Thyroid gland (tissue), 4 donors: ENCODE measurements around the gene CHI3L2. TPM values are rescaled to one million over a fixed set of nuclear protein-coding genes. Genes with fewer than 3 reads are reported as not detected.

Source experiments
- DNase-seq, 2 donors: peaks; one replicate each; pipeline ENCODE4 v3.0.0-alpha.2; 2019
- H3K27ac ChIP-seq, 3 donors: fragments of 200-600 bp; sonication (generic); 1 replicate in 2 of 3; 2 replicates in 1 of 3; pipeline ENCODE4 v1.5.1; 2016 to 2019; ENCODE audit warnings: mild to moderate bottlenecking in 1 of 3, moderate library complexity in 1 of 3
- H3K27me3 ChIP-seq: fragments of 200-600 bp; sonication (generic); one replicate; pipeline ENCODE4 v1.5.1; 2019
- H3K36me3 ChIP-seq, 2 donors: fragments of 200-600 bp; sonication (generic); one replicate each; pipeline ENCODE4 v1.5.1; 2016 to 2019
- H3K4me1 ChIP-seq, 2 donors: fragments of 200-600 bp; sonication (generic); one replicate each; pipeline ENCODE4 v1.5.1; 2017 to 2019
- H3K4me3 ChIP-seq, 3 donors: fragments of 200-600 bp; sonication (generic); replicated peaks in 1 of 3; 1 replicate in 2 of 3; 2 replicates in 1 of 3; pipeline ENCODE4 v1.5.1; 2016; ENCODE audit warnings: mild to moderate bottlenecking in 1 of 3
- H3K9me3 ChIP-seq: fragments of 200-600 bp; sonication (generic); one replicate; pipeline ENCODE4 v1.5.1; 2017
- POLR2A ChIP-seq, 2 donors: fragments of 450-650 bp; IDR thresholded peaks; one replicate each; pipeline ENCODE4 v1.6.1; 2017; ENCODE audit warnings: antibody characterized with exemption in 2 of 2, mild to moderate bottlenecking in 2 of 2, moderate library complexity in 1 of 2
- WGBS, 2 donors: methylation state at CpG; one replicate each; pipeline ENCODE4 v1.1.5; 2017; 5-methylcytosine and 5-hydroxymethylcytosine counted together
- intact Hi-C: fragments of 100-400 bp; cut with DNase I; formaldehyde crosslinking; loops from one replicate; pipeline ENCODE4 v1.15.1; 2023
- total RNA-seq, 4 donors: library from RNA; depleted of rRNA; stranded (reverse); fragments of >200 nt; gene quantifications; one replicate each; pipeline ENCODE4 v1.2.3, GENCODE V29; 2016
- TF ChIP-seq, protein P1 (sequence below), 6 experiments: fragments of 200-600 bp in 3 of 6; fragments of 450-650 bp in 3 of 6; sonication (generic) in 3 of 6; IDR thresholded peaks; one replicate each; pipeline ENCODE4 v1.5.1; 2016 to 2019; ENCODE audit warnings: antibody characterized with exemption in 6 of 6, mild to moderate bottlenecking in 2 of 6, inconsistent platforms in 1 of 6, moderate library complexity in 1 of 6

Gene CHI3L2
- total RNA-seq, 4 donors from 2014 or later: 4.2 to 25.7 (median 11.8) TPM

DNA sequence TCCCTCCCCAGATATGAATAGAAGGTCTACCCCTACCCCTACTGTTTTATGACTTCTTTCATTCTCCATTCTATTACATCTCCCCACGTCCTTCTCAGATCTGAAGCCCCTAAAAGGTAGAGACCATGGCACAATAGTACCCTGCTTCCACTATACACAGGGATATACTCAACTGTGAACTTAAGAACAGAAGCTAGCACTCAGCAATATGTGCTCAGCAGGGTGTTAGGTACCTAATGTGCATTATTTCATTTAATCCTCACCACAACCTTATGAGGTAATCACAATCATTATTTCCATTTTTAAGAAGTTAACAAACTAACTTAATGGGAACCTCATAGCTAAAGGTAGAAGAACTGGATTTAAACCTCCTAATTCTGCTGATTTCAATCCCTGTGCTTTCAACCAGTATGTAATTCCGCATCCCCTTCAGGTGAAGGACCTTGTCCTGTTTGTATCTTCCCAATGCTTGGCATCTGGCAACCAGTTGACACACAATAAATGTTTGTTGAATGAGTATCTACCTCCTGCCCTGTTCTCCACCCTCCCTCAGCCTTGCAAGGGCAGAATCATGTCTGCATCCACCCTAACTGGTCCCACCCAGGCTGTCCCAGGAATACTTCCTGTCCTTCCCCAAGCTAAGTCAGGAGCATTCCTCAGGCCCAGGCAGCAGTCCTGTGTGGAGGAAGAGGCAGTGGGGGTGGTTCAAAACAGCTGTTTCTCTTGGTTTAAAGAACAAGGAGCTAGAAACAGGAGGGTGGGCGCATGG, 33.6 kb upstream of the CHI3L2 start:
- Histone ChIP-seq H3K27me3 (no peaks in the 10 kb centered on the region), H3K36me3 (peaks cover 3 to 13% of the 10 kb centered on the region in 2 donors), H3K27ac (no peak overlapping the region), H3K4me1 (peaks cover 0 to 16% of the 10 kb centered on the region in 2 donors), H3K4me3 (no peak overlapping the region), H3K9me3 (no peaks in the 10 kb centered on the region)
- DNase-seq: no peak
- TF ChIP-seq, protein P1, sequence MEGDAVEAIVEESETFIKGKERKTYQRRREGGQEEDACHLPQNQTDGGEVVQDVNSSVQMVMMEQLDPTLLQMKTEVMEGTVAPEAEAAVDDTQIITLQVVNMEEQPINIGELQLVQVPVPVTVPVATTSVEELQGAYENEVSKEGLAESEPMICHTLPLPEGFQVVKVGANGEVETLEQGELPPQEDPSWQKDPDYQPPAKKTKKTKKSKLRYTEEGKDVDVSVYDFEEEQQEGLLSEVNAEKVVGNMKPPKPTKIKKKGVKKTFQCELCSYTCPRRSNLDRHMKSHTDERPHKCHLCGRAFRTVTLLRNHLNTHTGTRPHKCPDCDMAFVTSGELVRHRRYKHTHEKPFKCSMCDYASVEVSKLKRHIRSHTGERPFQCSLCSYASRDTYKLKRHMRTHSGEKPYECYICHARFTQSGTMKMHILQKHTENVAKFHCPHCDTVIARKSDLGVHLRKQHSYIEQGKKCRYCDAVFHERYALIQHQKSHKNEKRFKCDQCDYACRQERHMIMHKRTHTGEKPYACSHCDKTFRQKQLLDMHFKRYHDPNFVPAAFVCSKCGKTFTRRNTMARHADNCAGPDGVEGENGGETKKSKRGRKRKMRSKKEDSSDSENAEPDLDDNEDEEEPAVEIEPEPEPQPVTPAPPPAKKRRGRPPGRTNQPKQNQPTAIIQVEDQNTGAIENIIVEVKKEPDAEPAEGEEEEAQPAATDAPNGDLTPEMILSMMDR (IDR thresholded peaks at IDR 0.05): no peak
- no peak for TF ChIP-seq POLR2A (IDR thresholded peaks at IDR 0.05)
- intact Hi-C loops: no loop called here
- 96% methylated on average over 3 of the region's 3 CpGs for WGBS, 2 donors

DNA sequence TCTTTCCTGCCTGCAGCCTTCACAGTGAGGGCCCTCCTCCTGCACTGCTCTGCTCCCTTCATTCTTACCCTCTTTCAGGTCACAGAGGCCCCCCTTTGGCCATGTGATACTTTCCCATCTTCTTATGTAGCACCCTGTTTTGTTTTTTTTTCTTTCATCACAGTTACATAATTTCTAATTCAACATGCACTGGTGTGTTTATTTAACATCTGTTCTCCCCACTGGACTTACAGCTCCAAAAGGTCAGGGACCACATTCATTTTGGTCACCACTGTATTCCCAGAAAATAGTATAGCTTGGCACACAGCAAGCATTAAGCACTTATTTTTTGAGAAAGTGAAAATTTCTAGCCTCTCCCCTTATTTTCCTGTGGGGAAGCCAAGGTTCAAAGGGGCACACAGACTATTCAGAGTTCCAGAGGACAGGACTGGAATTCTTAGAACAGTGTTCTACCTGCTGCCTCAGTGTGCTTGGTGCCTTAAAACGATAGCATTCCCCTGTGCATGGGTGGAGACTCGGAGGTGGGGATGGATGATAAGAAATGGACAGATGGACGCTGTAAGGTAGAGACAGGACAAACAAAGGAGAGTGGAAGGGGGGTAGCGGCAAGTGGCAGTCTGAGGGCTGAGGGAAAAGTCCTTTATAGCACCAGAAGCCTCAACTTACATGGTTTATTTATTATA, 32.4 kb upstream of the CHI3L2 start:
- Histone ChIP-seq H3K4me3 (no peak overlapping the region), H3K27me3 (no peaks in the 10 kb centered on the region), H3K27ac (no peak overlapping the region), H3K9me3 (no peaks in the 10 kb centered on the region), H3K4me1 (peaks cover 0 to 16% of the 10 kb centered on the region in 2 donors), H3K36me3 (peaks cover 3 to 13% of the 10 kb centered on the region in 2 donors)
- 83 to 89% methylated on average over 4 of the region's 4 CpGs for WGBS, 2 donors
- intact Hi-C loops: no loop called here
- TF ChIP-seq, protein P1 (IDR thresholded peaks at IDR 0.05): no peak
- no peak for TF ChIP-seq POLR2A (IDR thresholded peaks at IDR 0.05)
- no peak for DNase-seq

DNA sequence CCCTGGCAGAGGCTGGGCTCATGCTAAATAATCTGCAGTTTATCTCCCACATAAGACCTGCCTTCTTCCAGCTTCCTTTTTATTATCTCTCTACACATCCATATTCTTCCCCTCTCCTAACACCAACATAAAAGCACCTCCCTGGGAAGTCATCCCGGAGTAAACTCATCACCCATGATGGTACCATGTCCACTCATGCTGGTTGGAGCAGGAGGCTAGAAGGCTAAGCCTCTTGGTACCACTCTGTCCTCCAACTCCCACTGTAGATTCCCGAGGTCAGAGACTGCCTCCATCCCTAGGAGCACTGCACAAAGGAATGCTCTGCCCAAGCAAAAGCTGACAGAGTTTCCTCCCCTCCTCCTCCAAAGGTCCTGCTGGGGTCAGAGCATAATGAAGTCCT, 31.3 kb upstream of the CHI3L2 start:
- no peak for DNase-seq
- Histone ChIP-seq H3K27me3 (no peaks in the 10 kb centered on the region), H3K9me3 (no peaks in the 10 kb centered on the region), H3K4me1 (peaks cover 0 to 17% of the 10 kb centered on the region in 2 donors), H3K4me3 (no peak overlapping the region), H3K27ac (no peak overlapping the region), H3K36me3 (peaks cover 3 to 13% of the 10 kb centered on the region in 2 donors)
- TF ChIP-seq, protein P1 (IDR thresholded peaks at IDR 0.05): no peak
- TF ChIP-seq POLR2A (IDR thresholded peaks at IDR 0.05): no peak
- WGBS, 2 donors: 87 to 96% methylated on average over 2 of the region's 2 CpGs
- intact Hi-C loops: no loop called here

DNA sequence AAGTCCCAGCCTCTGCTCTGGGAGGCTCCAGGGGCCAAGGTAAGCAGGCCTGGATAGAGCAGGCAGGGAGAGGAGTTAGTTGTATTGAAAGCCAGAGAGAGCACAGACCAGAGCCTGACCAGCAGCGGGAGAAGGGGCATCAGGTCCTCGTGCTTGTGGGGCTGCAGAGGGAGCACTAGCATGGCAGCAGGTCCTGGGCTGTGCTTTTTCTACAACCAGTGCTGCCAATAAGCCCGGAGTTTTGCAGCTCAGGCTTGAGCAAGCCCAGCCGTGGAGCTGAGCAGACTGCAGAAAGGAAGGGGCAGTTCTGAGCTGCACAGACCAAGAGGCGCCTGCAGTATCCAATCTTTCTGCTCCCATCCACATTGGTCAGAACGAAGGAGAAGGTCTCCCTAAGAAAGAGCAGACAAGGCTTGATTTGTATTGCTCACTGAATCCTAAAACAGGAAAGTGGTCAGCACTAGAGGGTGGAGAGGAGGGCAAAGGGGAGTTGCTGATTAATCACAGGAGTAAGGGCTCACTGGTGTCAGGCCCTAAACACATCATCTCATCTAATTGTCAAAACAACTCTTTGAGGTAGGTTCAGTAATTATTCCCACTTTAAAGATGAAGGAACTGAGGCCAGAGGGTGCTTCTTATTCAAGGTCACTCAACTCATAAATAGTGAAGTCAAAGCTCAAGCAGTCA, 29.8 kb upstream of the CHI3L2 start:
- no peak overlapping the region for H3K4me3 ChIP-seq
- peaks cover 10 to 25% of the 10 kb centered on the region in 2 donors for H3K4me1 ChIP-seq

More for the DNA sequence above, 29.8 kb upstream of the CHI3L2 start:
- intact Hi-C loops: no loop called here
- Histone ChIP-seq H3K27me3 (no peaks in the 10 kb centered on the region), H3K27ac (no peak overlapping the region), H3K36me3 (peaks cover 3 to 13% of the 10 kb centered on the region in 2 donors), H3K9me3 (no peaks in the 10 kb centered on the region)
- 83 to 96% methylated on average over 4 to 6 of the region's 6 CpGs for WGBS, 2 donors
- no peak for TF ChIP-seq POLR2A (IDR thresholded peaks at IDR 0.05)
- TF ChIP-seq, protein P1 (IDR thresholded peaks at IDR 0.05): no peak
- DNase-seq: no peak
